IPS-11a (cell line): ENCODE data around the gene NES.
A peak's percentile ranks its signal among the peaks of the same experiment; 100 is the strongest.

Source experiments
- H3K4me3 ChIP-seq: one replicate; pipeline ENCODE4 v1.5.1; 2013; ENCODE audit warnings: low read depth, low read length, control low read depth

NES gene, protein sequence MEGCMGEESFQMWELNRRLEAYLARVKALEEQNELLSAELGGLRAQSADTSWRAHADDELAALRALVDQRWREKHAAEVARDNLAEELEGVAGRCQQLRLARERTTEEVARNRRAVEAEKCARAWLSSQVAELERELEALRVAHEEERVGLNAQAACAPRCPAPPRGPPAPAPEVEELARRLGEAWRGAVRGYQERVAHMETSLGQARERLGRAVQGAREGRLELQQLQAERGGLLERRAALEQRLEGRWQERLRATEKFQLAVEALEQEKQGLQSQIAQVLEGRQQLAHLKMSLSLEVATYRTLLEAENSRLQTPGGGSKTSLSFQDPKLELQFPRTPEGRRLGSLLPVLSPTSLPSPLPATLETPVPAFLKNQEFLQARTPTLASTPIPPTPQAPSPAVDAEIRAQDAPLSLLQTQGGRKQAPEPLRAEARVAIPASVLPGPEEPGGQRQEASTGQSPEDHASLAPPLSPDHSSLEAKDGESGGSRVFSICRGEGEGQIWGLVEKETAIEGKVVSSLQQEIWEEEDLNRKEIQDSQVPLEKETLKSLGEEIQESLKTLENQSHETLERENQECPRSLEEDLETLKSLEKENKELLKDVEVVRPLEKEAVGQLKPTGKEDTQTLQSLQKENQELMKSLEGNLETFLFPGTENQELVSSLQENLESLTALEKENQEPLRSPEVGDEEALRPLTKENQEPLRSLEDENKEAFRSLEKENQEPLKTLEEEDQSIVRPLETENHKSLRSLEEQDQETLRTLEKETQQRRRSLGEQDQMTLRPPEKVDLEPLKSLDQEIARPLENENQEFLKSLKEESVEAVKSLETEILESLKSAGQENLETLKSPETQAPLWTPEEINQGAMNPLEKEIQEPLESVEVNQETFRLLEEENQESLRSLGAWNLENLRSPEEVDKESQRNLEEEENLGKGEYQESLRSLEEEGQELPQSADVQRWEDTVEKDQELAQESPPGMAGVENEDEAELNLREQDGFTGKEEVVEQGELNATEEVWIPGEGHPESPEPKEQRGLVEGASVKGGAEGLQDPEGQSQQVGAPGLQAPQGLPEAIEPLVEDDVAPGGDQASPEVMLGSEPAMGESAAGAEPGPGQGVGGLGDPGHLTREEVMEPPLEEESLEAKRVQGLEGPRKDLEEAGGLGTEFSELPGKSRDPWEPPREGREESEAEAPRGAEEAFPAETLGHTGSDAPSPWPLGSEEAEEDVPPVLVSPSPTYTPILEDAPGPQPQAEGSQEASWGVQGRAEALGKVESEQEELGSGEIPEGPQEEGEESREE (N-terminal part only)

DNA sequence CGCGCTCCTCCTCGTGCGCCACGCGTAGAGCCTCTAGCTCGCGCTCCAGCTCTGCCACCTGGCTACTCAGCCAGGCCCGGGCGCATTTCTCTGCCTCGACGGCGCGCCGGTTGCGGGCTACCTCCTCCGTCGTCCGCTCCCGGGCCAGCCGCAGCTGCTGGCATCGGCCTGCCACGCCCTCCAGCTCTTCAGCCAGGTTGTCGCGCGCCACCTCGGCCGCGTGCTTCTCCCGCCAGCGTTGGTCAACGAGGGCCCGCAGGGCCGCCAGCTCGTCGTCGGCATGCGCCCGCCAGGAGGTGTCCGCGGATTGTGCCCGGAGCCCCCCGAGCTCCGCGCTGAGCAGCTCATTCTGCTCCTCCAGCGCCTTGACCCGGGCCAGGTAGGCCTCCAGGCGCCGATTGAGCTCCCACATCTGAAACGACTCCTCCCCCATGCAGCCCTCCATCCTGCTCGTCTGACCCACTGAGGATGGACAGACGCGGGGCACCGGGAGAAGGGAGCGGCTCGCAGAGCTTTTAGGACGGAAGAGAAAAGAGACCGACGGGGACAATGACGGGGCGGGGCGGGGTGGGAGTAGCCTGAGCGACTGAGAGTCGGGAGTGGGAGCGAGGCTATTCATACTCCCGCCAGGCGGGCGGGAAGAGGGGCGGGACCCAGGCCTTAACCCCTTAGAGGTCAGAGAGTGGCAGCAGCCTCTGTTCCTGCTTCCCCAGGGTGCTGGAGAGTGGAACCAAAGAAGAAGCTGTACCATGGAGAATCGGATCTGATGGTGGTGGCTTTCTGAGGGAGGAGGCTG lies at the start of gene NES:
Gene NES, minus strand, starts transcription at position 588 of the 796 bp plus-strand sequence. Its CDS starts 143 bp downstream, at position 445.
- H3K4me3 ChIP-seq, result peak within 1 kb of the TSS; percentile 49

DNA sequence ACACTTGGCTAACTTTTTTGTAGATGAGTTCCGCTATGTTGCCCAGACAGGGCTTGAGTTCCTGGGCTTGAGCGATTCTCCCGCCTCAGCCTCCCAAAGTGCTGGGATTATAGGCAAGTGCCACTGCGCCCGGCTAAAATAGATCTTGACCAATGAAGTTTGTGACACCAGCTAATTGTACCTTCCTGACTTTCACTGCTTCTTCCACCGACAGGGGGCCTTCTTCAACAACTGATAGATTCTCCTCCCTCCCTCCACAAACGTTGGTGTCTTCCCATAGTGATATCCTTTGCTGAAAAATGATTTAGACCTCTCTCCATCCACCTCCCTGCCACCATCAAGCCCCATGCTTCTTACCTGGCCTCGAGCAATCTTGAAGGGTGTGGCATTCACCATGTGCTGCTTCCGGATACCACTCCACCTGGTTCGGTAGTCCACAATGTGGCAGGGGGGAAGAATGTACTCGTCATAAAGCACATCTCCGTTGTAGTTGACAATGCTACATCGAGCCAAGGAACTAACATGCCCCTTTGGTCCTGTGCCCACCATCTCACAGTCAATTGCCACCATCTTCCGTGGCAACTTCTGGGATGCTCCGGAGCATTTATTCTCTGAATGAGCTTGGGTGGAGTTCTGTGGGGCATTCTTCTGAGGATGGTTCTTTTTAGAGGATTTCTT lies 49.5 kb upstream of the NES start:
- peak overlapping the region; percentile 2 for H3K4me3 ChIP-seq

DNA sequence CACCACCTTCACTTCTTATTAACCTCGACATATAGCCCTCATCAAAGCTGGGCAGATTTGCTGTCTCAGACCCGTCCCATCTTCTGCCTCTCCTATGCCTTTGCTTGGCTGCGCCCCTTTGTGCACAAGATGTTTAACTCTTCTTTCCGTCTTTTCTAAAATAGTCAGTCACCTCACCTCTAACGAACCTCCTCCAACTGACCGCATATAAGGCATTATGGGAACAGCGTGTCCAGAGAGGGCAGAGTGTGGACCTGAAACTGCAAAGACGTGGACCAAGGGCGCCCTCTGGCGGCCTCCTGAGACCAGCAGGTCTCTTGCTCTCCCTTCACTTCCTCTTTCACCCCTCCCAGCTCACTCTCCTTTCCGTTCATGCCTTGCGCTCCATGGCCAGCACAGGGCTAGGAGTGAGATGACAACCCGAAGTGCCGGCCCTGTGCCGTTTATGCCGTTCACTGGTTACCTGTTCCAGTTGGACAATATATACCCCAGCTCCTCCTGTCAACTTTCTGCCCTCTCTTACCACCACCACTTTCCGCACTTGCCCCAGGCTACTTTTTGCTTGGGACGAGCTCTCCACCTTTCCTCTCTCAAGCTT lies 48.6 kb upstream of the NES start:
- H3K4me3 ChIP-seq, result no peak overlapping the region

DNA sequence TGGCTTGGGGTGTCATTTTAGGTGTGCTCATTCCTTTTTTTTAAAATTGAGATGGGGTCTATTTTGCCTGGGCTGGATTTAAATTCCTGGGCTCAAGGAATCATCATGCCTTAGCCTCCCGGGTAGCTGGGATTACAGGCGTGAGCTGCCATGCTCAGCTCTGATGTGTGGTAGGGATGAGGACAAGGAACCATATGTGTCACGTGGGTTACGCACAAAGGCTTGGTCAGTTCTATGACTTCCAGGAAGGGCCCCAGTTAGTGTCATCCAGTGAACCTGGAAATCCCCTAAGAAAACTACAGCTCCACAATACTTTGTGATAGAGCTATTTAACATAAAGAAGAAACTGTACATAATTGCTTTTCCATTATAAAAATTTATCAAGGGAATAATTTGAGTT lies 44.3 kb upstream of the NES start:
- H3K4me3 ChIP-seq, result no peak overlapping the region

DNA sequence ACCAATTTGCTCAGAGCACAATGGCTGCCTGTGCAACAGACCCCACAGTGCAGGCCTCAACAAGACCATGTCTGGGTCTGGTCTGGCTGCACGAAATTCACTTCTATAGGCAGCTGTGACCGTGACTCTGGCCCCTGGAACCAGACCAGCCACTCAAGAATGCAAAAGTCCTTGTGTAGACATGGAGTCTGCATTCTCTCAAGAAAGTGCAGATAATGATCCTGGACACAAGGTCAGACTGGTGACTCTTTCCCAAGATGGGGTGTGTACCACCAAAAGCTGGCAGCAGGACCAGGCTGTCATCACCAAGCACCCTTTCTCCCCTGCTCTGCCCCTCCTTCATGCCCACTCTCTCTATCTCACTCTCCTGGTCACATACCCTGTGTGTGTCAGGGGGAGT lies 43.9 kb upstream of the NES start:
- H3K4me3 ChIP-seq, result no peak overlapping the region

DNA sequence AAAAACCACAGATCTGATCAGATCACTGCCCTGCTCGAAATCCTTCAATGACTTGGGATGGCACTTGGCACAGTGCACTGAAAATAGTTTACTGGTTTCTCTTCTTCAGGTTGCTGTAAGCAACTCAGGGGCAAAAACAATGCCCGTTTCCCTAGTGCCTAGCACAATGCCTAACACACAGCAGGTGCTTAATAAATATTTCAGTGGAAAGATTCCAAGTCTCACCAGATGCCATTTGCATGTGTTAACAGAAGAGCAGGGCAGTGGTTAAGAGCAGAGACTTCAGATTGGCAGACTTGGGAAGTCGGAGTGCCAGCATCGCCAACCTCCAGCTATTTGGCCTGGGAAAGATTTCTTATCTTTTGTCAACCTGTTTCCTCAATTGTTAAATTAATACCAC lies 40.1 kb upstream of the NES start:
- no peak overlapping the region for H3K4me3 ChIP-seq

DNA sequence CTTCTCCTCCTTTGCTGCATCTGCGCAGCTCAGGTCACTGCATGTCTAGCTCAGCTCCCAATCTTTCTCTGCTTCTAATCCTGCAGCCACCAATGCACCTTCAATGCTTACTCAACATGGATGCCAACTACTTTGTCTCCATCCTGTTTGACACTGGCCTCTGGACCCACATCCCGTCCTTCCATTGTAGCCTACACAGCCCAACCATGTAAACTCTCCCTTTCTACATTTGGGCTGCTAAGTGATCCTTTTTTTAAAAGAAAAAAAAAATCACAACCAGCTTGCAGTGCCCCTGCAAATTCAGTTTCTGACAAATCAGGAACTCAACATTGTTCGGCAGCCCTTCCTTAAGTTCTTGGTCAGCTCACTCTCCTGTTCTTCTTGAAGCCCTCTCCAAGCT lies 37.6 kb upstream of the NES start:
- H3K4me3 ChIP-seq, result no peak overlapping the region

DNA sequence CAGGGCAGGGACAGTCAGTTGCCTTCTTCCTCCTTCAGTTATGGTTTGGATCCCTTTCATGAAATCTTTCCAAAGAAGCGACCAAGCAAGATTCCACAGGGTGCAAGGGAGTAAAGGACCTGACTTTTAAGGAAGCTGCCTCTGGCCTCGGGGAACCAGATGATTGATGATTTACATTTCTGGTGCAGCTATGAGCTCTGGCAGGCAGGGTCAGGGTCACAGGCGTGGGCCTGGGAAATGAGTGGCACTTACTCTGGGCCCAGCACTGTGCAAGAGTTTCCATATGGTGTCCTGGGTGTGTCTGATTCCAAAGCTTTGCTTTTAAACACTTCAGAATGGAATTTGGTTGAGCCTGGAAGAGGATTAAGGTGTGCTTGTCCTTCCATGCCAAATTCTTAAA lies 35.4 kb upstream of the NES start:
- no peak overlapping the region for H3K4me3 ChIP-seq

DNA sequence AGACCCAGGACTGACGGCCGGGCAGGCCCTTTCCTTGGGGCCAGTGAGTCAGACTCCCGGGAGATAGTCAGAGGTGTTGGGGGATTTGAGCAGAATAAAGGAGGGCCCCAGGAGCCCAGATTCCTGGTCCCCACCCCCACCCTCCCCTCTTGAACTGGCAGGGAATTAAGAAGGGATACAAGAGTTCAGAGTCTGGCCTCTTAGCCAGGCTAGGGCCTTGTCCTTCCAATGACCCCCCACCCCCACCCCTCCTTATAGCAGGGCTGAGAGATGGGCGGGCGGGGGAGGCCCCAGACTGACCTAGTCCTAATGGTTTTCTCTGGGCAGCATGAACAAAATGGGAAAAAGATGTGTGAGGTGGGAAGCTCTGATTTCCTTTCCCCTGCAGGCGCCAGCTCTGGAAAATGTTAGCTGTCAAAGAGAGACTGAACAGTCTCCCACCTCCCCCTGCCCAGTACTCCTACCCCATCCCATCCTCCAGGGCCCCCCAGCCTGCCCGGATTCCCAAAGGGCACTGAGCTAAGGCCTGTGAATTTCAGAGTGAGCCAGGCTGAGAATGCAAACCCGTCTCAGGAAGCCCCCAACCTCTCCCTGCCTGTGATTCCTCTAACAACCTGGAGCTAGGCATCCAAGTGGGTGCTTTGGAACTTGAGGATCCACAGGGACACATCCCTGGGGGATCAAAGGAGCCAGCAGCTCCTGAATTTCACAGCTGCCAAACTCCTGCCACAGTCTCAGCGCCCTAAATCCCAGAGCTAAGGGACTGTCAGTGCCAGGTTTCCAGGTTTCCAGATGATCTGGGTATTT lies 34.0 kb upstream of the NES start:
- H3K4me3 ChIP-seq, result no peak overlapping the region

DNA sequence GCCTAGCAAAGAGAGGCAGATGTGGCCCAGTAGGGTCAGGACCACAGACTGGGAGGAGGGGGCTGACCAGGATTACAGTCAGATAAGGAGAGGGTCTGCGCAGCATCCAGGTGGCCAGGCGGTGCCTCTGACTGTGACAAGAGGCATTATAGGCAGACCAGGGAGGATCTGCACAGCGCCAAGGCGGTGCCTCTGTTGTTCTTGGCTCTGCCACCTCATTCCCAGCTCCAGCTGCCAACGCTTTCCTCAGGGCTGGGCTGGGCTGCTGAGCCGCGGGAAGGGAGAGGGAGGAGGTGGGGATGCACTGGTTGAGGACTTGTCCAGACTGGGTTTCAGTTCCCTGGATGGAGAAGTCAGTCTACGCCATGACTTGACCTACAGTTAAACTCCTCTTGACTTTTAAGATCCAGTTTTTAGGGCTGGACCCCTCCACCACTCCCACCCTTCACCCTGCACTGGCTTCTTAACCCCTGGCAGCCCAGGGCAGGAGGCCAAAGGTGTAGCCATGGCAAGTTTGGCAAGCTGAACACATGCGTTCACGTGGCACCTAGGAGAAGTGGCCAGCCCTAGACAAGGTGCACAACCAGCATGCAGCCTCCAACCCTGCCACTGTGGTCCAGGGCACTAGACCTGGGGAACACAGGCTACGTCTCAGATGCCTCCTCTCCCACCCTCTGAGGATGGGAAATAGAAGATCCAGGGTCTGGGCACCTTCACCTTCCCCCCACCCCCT lies 32.7 kb upstream of the NES start:
- no peak overlapping the region for H3K4me3 ChIP-seq

DNA sequence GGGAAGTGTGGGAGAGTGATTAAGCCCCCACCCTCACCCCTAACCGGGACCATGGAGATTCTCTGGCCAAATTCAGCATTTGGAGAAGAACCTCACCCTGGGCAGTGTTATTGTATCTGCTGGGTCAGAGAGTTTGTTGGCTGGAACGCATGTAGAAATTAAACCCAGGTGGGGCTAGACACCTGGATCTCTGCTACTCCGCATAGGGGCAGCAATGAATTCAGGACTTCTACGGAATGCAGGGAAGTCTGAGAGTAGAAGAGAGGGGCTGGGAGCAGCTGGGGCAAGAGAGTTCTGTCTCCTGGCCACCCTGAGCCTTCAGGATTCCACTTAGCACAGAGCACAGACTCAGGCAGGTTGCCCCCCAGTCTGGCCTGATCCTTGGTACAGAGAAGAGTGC lies 31.8 kb upstream of the NES start:
- no peak overlapping the region for H3K4me3 ChIP-seq

DNA sequence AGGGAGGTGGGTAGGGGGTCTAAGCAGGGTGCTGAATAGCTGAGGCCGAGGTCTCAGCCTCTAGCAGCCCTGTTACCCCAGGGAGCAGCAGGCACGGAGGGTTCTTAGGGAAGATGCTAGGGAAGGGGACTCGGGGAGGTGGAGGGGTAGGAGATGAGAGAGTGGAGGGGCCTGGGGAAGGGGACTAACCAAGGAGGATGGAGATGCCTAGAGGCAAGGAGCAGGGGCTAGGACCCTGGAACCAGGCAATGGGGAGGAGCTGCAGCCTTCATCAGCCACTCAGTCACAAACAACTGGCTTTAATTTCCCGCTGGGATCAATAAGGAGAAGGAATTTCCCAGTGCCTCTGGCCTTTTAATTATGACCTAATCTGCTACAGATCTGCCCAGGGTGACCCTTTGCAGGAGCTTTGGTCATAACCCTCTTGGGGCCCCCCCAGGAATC lies 31.0 kb upstream of the NES start:
- H3K4me3 ChIP-seq, result peak overlapping the region; percentile 6

DNA sequence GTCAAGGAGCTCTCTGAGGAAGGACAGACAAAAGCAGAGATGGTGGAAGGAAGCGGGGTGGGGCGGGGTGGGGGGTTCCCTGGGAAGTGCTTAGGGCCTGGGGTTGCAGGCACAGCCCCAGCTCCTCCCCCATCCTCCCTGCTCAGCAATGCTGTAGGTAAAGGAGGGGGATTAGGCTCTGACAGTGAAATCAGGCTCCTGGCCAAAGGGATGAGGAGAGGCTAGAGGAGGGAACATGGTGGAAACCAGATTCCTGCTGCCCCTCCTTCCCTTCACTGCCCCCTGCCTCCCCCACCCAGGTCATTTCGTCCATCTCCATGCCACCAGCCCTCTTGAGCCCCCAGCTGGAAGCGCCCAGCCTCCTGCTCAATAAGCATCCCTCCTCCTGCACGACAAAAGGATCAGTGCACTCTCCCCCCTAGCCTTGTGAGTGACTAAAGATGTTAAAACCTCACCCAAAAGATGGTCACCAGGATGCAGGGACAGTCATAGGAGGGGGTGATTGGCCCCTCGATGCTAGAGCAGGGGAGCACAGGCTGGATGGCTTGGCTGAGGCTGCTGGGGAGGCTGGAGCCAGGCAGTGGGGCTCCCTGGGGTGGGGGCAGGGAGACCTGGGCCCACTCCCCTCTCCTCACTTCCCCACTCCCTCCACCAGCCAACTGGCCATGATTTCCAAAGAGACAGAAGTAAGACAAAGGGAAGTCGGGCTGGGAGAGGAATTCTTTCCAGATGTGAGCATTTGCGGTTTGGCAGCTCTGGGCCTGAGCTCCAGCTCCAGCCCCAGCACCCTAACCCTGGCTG lies 30.4 kb upstream of the NES start:
- H3K4me3 ChIP-seq, result peak overlapping the region; percentile 6

DNA sequence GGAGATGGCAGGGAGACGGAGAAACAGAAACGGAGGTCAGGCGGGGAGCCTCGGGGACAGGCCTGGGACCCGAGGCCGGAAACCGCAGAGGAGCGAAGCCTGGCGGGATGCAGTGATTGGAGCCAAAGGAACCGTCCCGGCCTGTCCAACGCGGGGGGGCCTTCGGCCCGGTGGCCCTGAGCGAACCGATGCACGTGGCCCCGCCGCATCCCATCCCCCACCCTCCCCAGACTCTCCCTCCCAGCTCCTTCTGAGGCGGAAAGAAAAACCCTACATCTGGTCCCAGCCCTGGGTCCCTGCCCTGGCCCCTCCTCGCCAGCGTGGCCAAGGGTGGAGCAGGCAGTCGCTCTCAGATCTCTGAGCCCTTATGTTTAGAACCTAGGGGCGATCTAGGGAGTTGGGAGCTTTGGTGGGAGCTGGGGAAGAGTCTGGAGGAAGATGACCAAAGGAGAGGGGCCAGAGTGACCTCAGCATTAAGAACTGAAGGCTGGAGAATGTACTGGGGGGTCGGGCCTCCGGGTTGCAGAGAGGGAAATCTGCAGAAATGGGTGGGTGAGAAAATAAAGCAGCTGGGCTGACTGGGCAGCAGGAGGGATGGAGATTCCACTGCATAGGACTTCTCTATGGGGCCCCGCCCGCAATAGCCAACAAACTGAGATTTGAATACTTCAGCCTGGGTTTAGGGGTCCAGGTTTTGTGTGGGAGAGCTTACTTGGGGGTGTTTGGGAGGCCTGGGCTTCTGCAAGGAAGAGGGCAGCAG lies 29.6 kb upstream of the NES start:
- peak overlapping the region; percentile 46 for H3K4me3 ChIP-seq

DNA sequence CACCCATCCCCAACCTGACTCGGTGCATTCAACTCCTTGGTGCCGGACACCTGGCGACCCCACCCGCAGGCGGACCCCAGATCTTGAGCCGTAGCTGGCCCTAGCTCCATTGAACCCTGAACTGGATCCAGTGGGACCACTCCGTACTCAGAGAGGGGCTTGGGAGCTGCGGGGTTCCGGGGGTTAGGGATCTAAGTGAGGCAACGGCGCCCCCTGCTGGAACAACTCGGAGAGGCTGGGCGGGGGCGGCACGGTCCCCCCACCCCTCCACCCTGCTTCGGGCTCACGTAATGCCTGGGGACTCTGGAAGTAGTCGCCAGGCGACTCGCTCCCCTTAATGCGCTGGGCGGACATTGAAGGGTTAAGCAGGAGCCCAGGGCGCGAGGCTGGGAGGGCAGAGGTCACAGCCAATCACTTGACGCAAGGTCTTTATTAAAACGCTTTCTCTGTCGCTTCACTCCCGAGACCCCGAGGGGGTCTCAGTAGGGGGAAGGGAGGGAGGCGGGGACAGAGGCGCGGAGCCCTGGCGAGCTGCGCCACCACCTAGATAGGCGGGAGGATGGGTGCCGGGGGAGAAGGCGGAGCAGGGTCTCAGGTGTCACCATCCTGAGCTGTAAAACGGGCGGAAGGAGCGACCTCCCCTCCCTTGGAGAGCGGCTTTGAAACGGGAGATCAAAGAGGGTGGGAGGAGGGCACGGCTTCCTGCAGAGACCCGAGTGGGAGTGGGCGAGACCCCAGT lies 28.9 kb upstream of the NES start:
- H3K4me3 ChIP-seq, result peak overlapping the region; percentile 46
